ENCODE measurements around the gene SNCB. TPM values are rescaled to one million over a fixed set of nuclear protein-coding genes. Genes with fewer than 3 reads are reported as not detected.
A peak's percentile ranks its signal among the peaks of the same experiment; 100 is the strongest.

Gene SNCB
- total RNA-seq, 1 experiment from 2014 or later: 1.7 TPM

GRCh38 chr5:176590035-176590717, 40.2 kb downstream of the SNCB start:
- in situ Hi-C loops (cut with HindIII; ENCODE audit: low sequenced_read_pairs): no loop called here
- no peak for DNase-seq (ENCODE audit: low spot score)

GRCh38 chr5:176589039-176589769, 41.1 kb downstream of the SNCB start:
- in situ Hi-C loops (cut with HindIII; ENCODE audit: low sequenced_read_pairs): no loop called here
- DNase-seq (ENCODE audit: low spot score): no peak

- in situ Hi-C loops (cut with HindIII; ENCODE audit: low sequenced_read_pairs): no loop called here
- DNase-seq (ENCODE audit: low spot score): no peak
Measured at GRCh38 chr5:176588297-176588696, 42.0 kb downstream of the SNCB start.

- in situ Hi-C loops (cut with HindIII; ENCODE audit: low sequenced_read_pairs): no loop called here
- no peak for DNase-seq (ENCODE audit: low spot score)
Measured at GRCh38 chr5:176587398-176587797, 42.9 kb downstream of the SNCB start.

- in situ Hi-C loops (cut with HindIII; ENCODE audit: low sequenced_read_pairs): no loop called here
Measured at GRCh38 chr5:176583076-176583475, 47.3 kb downstream of the SNCB start.

GRCh38 chr5:176581361-176581760, 49.0 kb downstream of the SNCB start:
- in situ Hi-C loops (cut with HindIII; ENCODE audit: low sequenced_read_pairs): no loop called here
- DNase-seq (ENCODE audit: low spot score): no peak

More at GRCh38 chr5:176583076-176583475, 47.3 kb downstream of the SNCB start:
- no peak for DNase-seq (ENCODE audit: low spot score)

GRCh38 chr5:176579323-176579722, 51.0 kb downstream of the SNCB start:
- no peak for DNase-seq (ENCODE audit: low spot score)
- in situ Hi-C loops (cut with HindIII; ENCODE audit: low sequenced_read_pairs): no loop called here

GRCh38 chr5:176578391-176578808, 51.9 kb downstream of the SNCB start:
- in situ Hi-C loops (cut with HindIII; ENCODE audit: low sequenced_read_pairs): no loop called here
- DNase-seq (ENCODE audit: low spot score): peak; percentile 88

- in situ Hi-C loops (cut with HindIII; ENCODE audit: low sequenced_read_pairs): no loop called here
- no peak for DNase-seq (ENCODE audit: low spot score)
Measured at GRCh38 chr5:176577312-176578176, 52.8 kb downstream of the SNCB start.

GRCh38 chr5:176575488-176576422, 54.6 kb downstream of the SNCB start:
- DNase-seq (ENCODE audit: low spot score): no peak
- in situ Hi-C loops (cut with HindIII; ENCODE audit: low sequenced_read_pairs): no loop called here

GRCh38 chr5:176575066-176575465, 55.3 kb downstream of the SNCB start:
- in situ Hi-C loops (cut with HindIII; ENCODE audit: low sequenced_read_pairs): no loop called here
- no peak for DNase-seq (ENCODE audit: low spot score)

GRCh38 chr5:176574297-176574591, 56.1 kb downstream of the SNCB start:
- DNase-seq (ENCODE audit: low spot score): no peak
- in situ Hi-C loops (cut with HindIII; ENCODE audit: low sequenced_read_pairs): no loop called here

- in situ Hi-C loops (cut with HindIII; ENCODE audit: low sequenced_read_pairs): no loop called here
Measured at GRCh38 chr5:176573564-176574296, 56.6 kb downstream of the SNCB start.

More at GRCh38 chr5:176573564-176574296, 56.6 kb downstream of the SNCB start:
- peak; percentile 76 for DNase-seq (ENCODE audit: low spot score)

Other genes starting within 250 kb of the SNCB start
- 44.4 and 47.9 TPM in 2 replicates for gene NOP16, start 241.9 kb downstream of the SNCB start, total RNA-seq (2014; rRNA removed; shearing (Covaris generic))
- 119 and 175 TPM in 2 replicates for gene HIGD2A, start 241.8 kb downstream of the SNCB start, total RNA-seq (2014; rRNA removed; shearing (Covaris generic))
- gene CLTB, start 214.0 kb downstream of the SNCB start, total RNA-seq (2014; rRNA removed; shearing (Covaris generic)): 163 and 179 TPM in 2 replicates
- gene FAF2, start 182.1 kb downstream of the SNCB start, total RNA-seq (2014; rRNA removed; shearing (Covaris generic)): 24.9 and 29.4 TPM in 2 replicates
- 4.0 and 6.7 TPM in 2 replicates for gene RNF44, start 93.1 kb downstream of the SNCB start, total RNA-seq (2014; rRNA removed; shearing (Covaris generic))
- gene CDHR2, start 81.2 kb downstream of the SNCB start, total RNA-seq (2014; rRNA removed; shearing (Covaris generic)): not detected in 2 replicates
- gene GPRIN1, start 20.4 kb downstream of the SNCB start, total RNA-seq (2014; rRNA removed; shearing (Covaris generic)): 15.3 and 19.9 TPM in 2 replicates
- not detected in 2 replicates for gene EIF4E1B, start 141 bp upstream of the SNCB start, total RNA-seq (2014; rRNA removed; shearing (Covaris generic))
- 91.3 and 96.3 TPM in 2 replicates for gene TSPAN17, start 16.9 kb upstream of the SNCB start, total RNA-seq (2014; rRNA removed; shearing (Covaris generic))
- not detected in 2 replicates for gene UNC5A, start 180.0 kb upstream of the SNCB start, total RNA-seq (2014; rRNA removed; shearing (Covaris generic))

Data from G401 (cell line).